Tibial artery (tissue), 4 donors: ENCODE data around the gene DOCK8.
"Not testable (repeated sequence)": the region's sequence is repeated elsewhere in the genome, so short reads cannot be mapped to it uniquely, and the experiment has no call there.

ENCODE experiments used
- DNase-seq, 2 donors: peaks; one replicate each; pipeline ENCODE4 v3.0.0-alpha.2; 2019
- H3K27ac ChIP-seq, 2 donors: fragments of 200-600 bp; sonication (generic) in 1 of 2; 1 replicate in 1 of 2; 2 replicates in 1 of 2; pipeline ENCODE4 v1.5.1; 2018 to 2019; ENCODE audit warnings: mild to moderate bottlenecking in 1 of 2
- H3K27me3 ChIP-seq, 2 donors: fragments of 200-600 bp; sonication (generic) in 1 of 2; one replicate each; pipeline versions ENCODE4 v1.5.1 to v1.6.0; 2016 to 2019
- H3K36me3 ChIP-seq, 3 donors: fragments of 200-600 bp; sonication (generic) in 2 of 3; one replicate each; pipeline ENCODE4 v1.5.1; 2016 to 2019; ENCODE audit warnings: mild to moderate bottlenecking in 2 of 3
- H3K4me1 ChIP-seq, 4 donors: fragments of 200-600 bp; sonication (generic) in 2 of 4; 1 replicate in 3 of 4; 2 replicates in 1 of 4; pipeline ENCODE4 v1.5.1; 2016 to 2019
- H3K4me3 ChIP-seq, 2 donors: fragments of 200-600 bp; sonication (generic) in 1 of 2; 1 replicate in 1 of 2; 2 replicates in 1 of 2; pipeline ENCODE4 v1.5.1; 2018 to 2019; ENCODE audit warnings: mild to moderate bottlenecking in 2 of 2
- H3K9me3 ChIP-seq, 3 donors: fragments of 200-600 bp; sonication (generic) in 1 of 3; one replicate each; pipeline ENCODE4 v1.5.1; 2016 to 2019
- CTCF ChIP-seq, 2 experiments: fragments of 200-600 bp in 1 of 2; fragments of 450-650 bp in 1 of 2; IDR thresholded peaks; one replicate each; pipeline ENCODE4 v1.5.1; 2017 to 2019; ENCODE audit warnings: antibody characterized with exemption in 2 of 2, mild to moderate bottlenecking in 1 of 2, moderate library complexity in 1 of 2
- intact Hi-C: fragments of 100-400 bp; cut with DNase I; formaldehyde crosslinking; loops from one replicate; pipeline ENCODE4 v1.15.0; 2023; ENCODE audit warnings: low total_unique reads

The DOCK8 gene

GRCh38 chr9:216866-217265 lies 2.2 kb downstream of the DOCK8 start:
- Histone ChIP-seq H3K27ac (no peak overlapping the region), H3K4me3 (no peak overlapping the region), H3K36me3 (no peaks in the 10 kb centered on the region), H3K9me3 (no peaks in the 10 kb centered on the region), H3K27me3 (peaks cover 0 to 25% of the 10 kb centered on the region in 2 donors), H3K4me1 (peaks cover 0 to 14% (median 9%) of the 10 kb centered on the region in 4 donors)
- intact Hi-C loops: no loop called here
- no peak for TF ChIP-seq CTCF (IDR thresholded peaks at IDR 0.05)
- no peak for DNase-seq

- intact Hi-C loops: no loop called here
- H3K36me3 ChIP-seq: no peaks in the 10 kb centered on the region
- no peak for DNase-seq
- no peak overlapping the region for H3K27ac ChIP-seq
- no peaks in the 10 kb centered on the region for H3K9me3 ChIP-seq
- TF ChIP-seq CTCF (IDR thresholded peaks at IDR 0.05): no peak
- peaks cover 0 to 25% of the 10 kb centered on the region in 2 donors for H3K27me3 ChIP-seq
- peaks cover 0 to 14% (median 9%) of the 10 kb centered on the region in 4 donors for H3K4me1 ChIP-seq
- no peak overlapping the region for H3K4me3 ChIP-seq
Measured at GRCh38 chr9:217950-218349, 3.3 kb downstream of the DOCK8 start.

GRCh38 chr9:219036-219435 lies 4.4 kb downstream of the DOCK8 start:
- H3K4me3 ChIP-seq, H3K9me3 ChIP-seq, H3K36me3 ChIP-seq, H3K27ac ChIP-seq, intact Hi-C loops, DNase-seq: not testable (repeated sequence)
- peaks cover 0 to 22% of the 10 kb centered on the region in 2 donors for H3K27me3 ChIP-seq
- peaks cover 0 to 14% (median 9%) of the 10 kb centered on the region in 4 donors for H3K4me1 ChIP-seq

GRCh38 chr9:219670-220365 lies 5.2 kb downstream of the DOCK8 start:
- Histone ChIP-seq H3K36me3 (no peaks in the 10 kb centered on the region), H3K27ac (no peak overlapping the region), H3K9me3 (no peaks in the 10 kb centered on the region), H3K4me1 (peaks cover 0 to 8% (median 5%) of the 10 kb centered on the region in 4 donors), H3K27me3 (peaks cover 0 to 14% of the 10 kb centered on the region in 2 donors), H3K4me3 (no peak overlapping the region)
- DNase-seq: peak in 1 of 2 donors; percentile 31
- no peak for TF ChIP-seq CTCF (IDR thresholded peaks at IDR 0.05)
- intact Hi-C loops: no loop called here

- intact Hi-C loops: no loop called here
- H3K36me3 ChIP-seq: no peaks in the 10 kb centered on the region
- no peak for DNase-seq
- H3K4me3 ChIP-seq: no peak overlapping the region
- no peak overlapping the region for H3K27ac ChIP-seq
- H3K4me1 ChIP-seq: no peaks in the 10 kb centered on the region
- peaks cover 0 to 6% of the 10 kb centered on the region in 2 donors for H3K27me3 ChIP-seq
- no peaks in the 10 kb centered on the region for H3K9me3 ChIP-seq
- no peak for TF ChIP-seq CTCF (IDR thresholded peaks at IDR 0.05)
Measured at GRCh38 chr9:221989-222776, 7.5 kb downstream of the DOCK8 start.

GRCh38 chr9:223152-223551 lies 8.5 kb downstream of the DOCK8 start:
- Histone ChIP-seq H3K27ac (no peak overlapping the region), H3K4me3 (no peak overlapping the region), H3K27me3 (peaks cover 0 to 6% of the 10 kb centered on the region in 2 donors), H3K9me3 (no peaks in the 10 kb centered on the region), H3K4me1 (no peaks in the 10 kb centered on the region), H3K36me3 (no peaks in the 10 kb centered on the region)
- intact Hi-C loops: no loop called here
- TF ChIP-seq CTCF (IDR thresholded peaks at IDR 0.05): no peak
- DNase-seq: no peak
